Kidney glomerular epithelial cell (primary cell): ENCODE results near the gene MYH9.
A peak's percentile ranks its signal among the peaks of the same experiment; 100 is the strongest.

Experiments
- DNase-seq: peaks from one replicate; lab custom pipeline; 2025; lab: John Stamatoyannopoulos, UW

MYH9 gene

DNA sequence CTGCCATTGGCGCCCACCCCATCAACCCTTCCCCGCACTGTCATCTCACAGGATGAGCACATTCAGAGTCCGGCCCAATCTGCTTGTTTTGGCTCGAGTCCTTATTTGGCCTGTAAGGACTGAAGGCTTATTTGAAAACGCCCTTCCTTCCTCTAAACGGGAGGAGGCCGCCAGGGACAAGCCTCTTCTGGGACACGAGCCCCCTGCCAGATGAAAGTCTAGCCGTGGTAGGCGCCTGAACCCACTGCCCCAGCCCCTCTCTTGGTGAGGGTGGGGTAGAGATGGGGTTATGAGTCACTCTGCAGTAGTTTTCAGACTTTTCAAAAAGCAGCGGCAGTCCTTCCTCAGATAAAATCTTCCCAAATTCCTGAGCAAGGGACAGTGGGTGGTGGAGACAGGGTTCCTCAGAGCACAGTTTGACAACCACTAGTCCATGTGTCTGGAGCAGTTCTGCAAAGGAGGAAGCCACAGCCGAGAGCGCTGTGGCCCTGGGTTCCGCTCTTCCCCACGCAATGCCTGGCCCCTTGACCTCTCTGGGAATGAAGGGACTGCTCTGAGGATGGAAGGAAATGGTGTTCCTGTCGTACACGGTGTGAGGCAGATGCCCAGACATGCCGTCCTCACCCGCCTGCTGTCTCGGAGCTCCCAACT is 57.0 kb downstream of the MYH9 start:
- DNase-seq: no peak

DNA sequence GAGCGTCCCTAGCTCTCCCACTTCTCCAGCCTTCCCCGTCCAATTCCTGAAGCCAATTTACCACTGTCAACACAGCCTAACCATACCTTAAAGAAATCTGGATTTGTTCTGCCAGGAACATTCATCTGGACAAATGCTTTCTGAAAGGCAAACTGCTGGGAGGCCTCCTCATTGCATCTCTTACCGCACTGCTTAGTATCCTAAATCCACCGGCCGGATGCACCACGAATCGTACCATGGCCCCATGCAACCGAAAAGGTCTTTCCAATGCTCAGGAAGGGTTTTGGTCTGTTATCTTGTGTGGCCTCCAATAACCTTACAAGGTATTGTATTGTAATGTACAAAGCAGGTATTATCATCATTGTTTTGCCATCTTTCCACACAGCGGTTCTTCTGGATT is 57.6 kb downstream of the MYH9 start:
- DNase-seq: no peak

DNA sequence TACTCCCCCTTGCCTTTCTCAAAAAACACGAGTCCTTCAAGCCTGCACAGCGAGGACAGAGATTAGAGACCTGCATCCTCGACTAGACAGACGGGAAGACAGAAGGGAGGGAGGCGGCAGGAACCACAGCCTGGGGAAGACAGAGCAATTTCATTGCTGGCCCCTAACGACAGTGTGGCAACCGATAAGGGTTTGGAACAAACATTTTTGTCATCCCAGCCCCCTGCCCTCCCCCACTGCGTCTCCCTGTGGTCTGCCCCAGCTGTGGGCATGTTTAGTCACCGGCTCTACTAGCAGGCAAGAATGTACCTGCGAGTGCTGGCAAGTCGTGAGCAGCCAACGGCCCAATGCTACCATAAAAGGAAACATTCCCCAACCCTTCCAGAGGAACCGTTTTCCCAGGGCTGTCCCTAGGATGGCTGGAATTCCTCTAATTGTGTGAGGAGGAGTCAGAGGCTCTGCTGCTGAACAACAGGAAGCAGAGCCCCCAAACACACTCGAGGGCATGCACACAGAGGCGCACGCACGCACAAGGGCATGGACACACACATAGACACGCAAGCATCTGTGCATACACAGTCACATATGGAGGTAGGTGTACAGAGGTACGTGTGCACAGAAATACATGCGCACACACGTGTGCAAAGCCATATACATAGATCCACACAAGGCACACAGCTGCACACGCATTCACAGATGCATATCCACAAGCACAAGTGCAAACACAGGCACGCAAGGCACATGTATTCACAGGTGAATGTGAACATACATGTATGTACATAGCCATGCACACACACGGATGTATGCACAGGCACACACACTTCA is 58.3 kb downstream of the MYH9 start:
- DNase-seq: peak; percentile 96

DNA sequence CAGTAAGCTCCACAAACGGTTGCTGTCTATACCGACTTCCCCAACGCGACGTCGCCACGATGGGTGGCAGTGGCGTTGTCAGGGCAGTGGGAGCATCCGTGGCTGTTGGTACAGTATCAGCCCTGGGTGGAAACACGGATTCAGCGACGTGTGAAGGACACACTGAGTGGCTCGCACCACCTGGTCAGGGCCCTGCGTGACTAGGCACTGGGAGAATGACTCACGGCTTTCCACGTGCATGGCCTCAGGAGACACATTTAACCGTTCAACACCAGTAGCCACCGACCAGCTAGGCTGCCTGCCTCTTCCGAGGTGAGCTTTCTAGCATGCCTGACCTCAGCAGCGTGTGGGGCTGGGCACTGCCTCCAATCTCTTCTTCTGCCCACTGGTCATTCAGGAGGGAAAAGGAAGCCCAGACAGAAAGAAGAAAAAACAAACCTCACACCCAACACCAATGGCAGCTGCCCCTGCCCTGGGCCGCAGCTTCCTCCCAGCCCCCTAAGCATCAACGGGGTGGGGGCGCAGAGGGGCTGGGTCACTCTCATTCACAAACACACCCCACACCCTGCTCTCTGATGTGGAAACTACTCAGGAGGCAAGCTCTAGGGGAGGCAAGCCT is 59.0 kb downstream of the MYH9 start:
- DNase-seq: peak; percentile 95

DNA sequence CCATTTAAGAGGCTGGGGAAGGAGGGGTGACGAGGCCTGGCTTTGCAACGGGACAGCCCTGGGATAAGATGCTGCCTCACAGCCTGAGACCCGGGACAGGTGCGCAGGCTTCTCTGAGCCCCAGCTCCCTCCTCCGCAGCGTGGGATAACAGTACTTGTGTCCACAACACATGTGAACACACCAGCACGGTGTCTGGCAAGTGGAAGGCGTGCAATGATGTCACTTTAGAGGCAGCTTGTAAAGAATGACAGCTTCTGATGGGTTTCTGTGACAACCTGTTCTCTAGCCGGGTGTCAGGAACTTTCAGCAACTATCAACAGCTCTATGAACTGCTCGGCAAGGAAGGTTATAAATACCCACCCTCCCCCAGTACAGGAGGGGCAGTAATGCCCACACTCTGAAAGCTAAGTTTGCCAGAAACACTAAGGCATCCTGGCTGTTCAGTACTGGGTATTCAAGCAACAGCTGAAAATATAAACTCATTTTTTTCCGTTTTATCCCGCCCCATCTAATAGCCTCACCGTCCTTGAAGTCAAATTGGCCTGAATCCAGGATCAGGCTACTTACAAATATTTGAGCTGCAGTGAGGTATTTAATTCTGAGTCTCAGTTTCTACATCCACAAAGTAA is 59.7 kb downstream of the MYH9 start:
- no peak for DNase-seq

DNA sequence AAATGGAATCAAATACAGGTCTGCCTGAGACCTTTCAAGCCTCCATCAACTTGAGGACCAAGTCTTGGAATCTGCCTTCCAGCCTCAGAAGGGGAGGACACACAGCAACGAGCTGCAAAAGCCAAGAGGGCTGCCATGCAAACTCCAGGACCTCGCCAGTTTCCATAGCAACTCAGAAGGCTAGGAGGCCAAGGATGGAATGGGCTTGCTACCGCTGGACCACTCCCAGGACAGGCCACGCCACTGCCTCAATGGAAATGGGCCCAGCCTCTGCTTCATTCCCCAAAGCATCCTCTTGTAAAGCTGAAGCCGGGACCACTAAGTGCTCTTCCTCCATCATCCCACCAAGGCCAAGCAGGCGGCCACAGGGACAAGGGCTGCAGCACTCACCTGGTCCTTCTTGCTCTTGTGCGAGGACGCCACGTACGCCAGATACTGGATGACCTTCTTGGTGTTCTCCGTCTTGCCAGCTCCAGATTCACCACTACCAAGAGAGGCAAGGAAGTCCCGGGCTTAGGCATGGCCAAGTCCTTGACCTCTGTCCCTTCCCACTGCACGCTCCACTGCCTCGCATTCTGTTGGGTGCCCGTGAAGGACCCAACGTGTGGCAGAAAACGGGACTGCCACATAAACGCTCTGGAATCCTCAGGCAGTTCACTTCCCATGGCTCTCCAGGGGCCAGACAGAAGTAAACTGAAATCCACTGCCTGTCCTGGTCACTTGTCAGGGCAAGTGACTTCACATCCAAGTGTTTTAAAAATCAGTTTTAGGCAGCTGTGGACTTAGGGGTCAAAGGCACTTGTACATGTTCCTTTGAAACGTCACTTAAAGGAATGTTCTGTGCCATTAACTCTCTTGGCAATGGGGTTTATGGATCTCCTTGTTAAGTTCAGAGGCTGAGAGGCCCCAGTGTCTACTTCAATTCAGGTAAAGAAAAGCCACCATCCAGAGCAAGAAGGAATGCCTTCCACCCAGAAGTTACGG is 61.3 kb downstream of the MYH9 start:
- no peak for DNase-seq

DNA sequence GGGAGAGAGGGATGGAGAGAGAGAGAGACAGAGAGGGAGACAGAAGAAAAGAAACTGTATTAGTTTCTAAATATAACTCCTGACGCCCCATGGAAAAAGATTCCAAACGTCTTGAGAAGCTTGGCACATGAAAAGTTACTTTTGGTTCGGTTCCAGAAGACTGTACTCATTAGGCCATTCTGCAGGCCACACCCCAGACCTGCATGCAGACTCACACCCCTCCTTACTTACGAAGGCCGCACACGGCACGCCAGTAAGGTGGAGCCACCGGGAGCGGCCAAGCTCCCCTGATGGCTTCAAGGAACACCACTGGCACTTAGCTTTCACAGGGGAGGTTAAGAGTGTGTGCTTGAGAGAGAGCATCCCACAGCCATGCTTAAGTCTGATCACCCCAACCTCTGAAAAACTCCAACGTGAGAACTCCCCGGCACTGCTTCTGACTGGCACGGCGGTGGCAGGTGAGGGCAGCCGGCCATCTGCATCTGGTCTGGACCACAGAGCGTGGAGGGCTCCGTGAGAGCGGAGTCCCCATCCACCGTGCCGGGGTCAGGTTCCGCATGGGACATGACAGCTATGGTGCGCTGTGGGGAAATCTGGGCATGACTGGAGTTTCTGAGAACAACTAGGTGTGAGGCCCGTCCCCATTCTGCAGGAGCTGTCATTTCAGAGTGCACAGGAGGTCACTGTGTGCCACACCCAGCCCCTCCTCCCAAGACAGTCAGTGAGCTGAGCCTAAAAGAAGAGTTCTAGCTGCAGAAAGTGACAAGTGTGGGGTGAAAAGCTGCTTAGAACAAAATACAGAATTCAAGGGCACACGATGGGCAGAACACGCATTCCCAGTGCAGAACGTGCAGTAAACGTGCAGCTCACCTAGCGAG is 62.4 kb downstream of the MYH9 start:
- DNase-seq: peak; percentile 61

DNA sequence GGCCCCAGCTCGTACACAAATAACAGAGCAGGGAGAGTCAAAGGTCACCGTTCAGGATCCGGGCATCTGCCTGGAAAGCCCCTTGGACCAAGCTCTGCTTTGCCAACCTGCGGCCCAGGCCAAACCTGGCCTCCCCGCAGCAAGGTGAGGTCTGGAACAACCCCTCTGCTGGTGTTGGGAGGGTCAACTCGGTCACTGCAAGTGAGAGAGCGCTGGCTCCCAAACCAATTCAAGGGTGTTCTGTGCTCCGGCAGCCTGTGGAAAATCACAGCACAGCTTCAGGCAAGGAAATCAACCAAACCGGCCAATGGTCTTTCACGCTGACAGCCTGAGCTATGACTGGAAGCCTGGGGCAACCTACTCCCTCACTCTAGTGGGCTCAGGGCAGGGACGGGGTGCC is 63.4 kb downstream of the MYH9 start:
- DNase-seq: no peak

DNA sequence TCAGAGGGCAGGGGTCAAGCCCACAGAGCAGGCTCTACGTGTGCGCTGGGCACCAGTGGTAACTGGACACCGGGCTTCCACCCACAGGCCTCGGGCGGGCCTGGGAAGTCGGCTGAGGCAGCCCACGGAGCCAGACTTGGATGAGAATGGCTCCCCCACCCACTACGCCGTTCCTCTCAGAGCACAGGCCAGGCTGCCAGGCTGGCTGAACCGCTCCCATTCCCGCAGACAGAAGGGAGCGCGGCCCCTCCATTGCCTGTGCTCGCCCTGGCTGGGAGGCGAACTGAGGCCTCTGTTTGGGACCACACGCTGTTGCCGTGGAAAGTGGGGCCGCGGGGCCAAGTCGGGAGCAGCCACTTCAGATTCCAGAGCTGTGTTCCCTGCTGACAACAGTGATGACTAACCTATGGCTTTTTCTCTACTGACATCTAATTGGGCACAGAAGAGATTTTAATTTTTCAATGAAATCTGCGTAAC is 63.9 kb downstream of the MYH9 start:
- no peak for DNase-seq

DNA sequence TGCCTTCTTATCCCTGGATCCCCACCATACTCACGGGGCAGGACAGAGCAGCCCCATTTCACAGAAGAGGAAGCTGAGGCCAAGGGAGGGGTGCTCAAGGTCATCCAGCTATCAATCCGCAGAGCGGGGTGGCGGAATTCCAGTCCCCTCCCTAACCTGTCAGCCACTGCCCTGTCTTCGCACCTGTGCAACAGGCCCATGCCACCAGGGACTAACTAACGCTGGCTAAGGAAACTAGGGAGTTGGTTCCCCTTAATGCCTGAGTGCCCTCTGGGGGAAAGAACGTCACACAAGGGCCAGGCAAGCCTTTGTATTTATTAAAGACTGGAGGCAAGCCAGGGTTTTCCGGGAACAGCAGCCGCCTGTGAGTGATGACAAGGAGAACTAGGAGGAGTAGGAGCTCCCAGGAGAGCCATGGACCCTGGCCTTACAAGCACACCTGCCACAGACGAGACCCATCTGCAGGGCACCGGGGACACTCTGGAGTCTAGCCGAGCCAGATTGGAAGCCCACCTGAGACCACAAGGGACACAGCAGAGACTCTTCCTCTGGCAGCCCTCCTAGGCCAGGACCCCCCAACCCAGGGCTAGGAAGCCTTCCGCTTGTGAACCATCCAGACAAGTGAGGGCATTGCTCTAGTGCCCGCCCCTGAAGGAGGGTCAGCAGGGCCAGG is 64.4 kb downstream of the MYH9 start:
- no peak for DNase-seq

DNA sequence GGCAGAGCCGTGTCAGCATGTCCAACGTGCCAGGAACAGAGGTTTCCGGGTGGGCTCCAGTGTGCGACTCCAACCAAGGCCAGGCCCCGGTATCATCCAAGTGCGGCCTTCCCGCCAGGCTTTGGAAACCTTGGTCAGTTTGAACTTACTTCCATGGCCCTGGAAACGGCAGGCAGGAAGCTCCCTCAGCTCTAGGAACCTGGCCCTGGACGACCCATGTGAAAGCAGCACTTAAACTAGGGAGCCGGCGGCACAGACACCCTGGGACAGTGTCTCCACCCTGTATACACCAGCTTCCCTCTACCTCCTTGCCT is 65.2 kb downstream of the MYH9 start:
- DNase-seq: no peak

DNA sequence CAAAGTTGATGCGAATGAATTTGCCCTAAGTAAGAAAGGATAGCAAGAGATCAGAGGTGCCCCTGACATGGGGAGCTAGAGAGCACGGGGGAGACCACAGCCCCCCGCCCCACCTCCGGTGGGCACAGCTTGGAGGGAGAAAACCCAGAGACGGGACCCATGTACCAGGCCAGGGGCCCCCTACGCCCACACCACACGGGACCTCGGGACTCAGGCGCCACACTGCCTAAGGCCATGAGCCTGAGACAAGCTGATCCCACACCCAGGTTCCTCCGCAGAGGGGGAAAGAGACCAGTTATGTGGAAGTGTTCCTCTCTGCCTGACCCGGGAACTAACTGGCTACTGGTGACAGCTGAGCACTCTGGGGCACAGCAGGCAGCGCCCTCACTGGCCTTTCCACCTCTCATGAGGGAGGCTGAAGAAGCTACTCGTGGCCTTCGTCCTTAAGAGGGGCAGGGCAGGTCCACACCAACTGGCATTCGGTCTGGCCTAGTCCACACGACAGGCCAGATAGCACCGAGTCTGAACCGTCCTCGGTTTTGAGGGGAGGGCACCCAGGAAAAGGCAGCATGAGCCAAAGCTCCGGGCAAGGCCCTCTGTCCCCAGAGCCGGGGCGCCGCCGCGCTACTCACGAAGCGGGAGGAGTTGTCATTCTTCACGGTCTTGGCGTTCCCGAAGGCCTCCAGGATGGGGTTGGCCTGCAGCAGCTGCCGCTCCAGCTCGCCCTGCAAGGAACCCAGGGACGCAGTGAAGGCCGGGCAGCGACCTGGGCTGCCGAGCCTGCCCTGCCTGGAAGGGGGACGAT is 65.8 kb downstream of the MYH9 start:
- DNase-seq: no peak

DNA sequence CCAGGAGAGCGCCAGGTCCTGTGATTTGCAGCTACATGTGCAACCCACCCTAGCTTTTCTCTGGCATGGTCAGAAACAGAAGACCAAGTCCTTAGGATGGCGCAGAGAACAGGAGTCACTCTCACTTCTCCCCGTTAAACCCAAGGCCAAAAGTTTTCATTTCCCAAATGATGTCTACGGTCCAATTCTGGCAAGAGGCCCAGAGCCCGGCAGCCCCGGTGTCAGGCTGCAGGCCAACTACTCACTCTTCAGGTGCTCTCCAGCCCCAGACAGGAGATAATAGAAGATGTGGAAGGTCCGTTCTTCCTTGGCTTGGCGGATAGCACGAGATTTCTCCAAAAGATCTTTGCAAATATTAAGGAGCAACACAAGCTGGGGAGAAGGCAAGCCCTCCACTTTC is 67.2 kb downstream of the MYH9 start:
- DNase-seq: no peak

DNA sequence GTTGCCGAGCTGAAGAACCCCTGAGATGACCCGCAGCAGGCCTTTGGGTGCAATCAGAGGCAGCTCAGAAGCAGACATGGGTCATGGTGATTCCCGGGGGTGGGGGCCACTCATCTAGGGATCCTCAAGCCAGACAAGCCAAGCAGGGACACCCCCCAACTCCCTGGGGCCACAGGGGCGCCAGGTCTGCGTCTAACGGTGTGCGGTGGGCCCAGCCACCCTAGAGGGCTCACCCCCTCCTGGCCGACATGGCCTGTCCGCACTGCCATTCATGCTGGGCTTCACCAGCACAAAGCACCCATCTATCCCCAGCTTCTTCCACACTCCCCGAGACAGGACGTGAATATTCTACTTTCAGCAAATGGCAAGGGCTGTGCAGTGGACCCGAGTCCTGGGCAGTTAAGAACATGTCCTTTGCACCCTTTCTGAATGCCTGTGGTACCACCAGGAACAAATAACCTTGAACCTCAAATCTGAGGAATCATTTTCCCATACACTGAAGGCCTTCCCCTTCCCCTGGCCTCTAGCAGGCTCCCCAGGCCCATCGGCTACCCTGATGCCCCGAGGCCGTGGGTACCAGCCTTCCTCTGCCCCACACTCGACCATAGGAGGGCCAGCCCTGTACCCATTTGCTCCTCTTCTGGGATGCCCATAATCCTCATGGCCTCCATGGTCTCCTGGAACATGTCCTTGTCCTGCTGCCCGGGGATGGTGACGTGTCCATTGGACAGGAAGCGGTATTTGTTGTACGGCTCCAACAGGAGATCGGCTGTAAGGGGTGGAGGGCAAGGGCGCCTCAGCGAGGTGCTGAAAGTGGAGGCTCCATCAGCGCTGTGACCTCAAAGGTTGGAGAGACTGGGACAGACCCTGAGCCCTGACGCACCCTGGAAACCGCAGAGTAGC is 67.9 kb downstream of the MYH9 start:
- no peak for DNase-seq

DNA sequence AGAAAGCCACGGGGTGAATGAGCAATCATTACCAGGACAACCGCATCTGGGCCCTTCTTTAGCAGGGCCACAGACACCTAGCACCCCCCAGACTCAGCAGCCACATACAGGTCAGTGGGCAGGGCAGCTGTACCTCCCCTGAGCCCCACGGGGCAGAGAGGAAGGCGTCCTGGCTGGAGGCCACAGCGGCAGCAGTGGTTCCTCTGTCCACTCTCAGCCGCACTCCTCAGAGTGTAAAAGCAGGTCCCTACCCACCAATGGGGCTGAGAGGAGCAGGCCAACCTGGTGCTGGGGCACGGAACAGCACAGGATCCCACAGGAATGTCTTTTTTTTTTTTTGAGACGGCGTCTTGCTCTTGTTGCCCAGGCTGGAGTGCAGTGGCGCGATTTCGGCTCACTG is 69.3 kb downstream of the MYH9 start:
- no peak for DNase-seq

DNA sequence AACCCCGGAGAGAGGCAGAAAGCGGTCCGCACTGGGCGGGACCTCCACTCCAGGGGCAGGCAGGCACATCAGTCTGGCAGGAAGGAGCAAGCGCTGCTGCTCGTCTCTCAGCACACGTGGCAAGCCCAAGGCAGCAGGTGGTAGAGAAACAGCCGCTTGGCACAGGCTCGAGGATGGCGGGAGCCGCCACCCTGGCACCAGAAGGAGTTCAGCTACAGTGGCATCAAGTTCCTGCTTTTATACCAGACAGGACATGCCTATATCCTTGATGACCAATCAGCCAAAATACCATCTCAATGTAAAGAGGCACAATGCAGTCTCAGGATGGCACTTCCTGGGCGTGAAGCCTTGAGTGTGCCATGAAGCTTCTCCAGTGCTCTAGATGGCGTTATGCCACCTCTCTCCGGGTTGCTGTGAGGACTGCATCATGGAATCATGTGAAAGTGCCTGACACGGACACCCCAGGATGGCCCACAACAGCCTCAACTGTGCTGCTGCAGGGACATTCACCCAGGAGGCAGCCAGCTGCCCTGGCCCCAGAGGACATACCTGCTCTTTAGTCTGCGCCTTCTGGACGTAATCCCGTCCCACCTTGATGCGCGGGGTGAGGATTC is 70.0 kb downstream of the MYH9 start:
- no peak for DNase-seq

DNA sequence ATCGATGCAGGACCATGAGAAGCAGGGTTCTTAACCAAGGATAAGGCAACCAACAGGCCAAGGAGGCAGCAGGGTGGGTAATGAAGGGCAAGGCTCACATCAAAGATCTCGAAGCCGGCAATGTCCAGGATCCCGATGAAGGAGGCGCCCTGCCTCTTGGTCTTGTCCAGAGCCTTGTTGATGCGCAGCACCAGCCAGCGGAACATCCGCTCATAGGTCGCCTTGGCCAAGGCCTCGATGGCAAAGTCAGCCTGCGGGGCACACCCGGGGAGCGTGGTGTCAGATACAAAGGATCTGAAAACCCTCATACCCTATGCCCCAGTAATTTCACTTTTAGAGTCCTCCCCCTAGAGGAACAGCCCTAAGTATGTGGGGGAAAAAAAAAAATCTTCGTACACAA is 71.3 kb downstream of the MYH9 start:
- DNase-seq: no peak

DNA sequence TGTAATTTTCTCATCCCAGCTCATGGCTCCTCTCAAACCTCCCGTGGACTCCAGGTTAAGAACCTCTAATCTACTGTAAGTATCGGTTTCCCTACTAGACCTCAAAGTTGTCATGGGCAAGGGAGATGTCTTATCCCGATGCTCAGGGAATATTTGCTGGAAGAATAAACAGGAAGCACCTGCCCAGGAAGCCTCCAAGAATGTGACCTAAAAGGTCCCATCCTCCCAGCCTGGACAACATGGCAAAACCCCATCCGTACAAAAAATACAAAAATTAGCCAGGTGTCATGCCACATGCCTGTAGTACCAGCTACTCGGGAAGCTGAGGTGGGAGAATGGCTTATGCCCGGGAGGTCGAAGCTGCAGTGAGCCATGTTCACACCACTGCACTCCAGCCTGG is 72.4 kb downstream of the MYH9 start:
- no peak for DNase-seq
